Neural progenitor cell (in vitro differentiated cells): ENCODE data around the gene C10orf62.

Source experiments
- CTCF ChIP-seq: fragments of 200-600 bp; sonication (generic); IDR thresholded peaks from 2 replicates; pipeline ENCODE4 v1.5.1; 2017; ENCODE audit warnings: antibody characterized with exemption, mild to moderate bottlenecking
- EZH2 ChIP-seq: fragments of 200-600 bp; sonication (generic); IDR thresholded peaks from 2 replicates; pipeline ENCODE4 v1.6.1; 2017; ENCODE audit warnings: antibody characterized with exemption, mild to moderate bottlenecking, moderate library complexity
- EZH2phosphoT487 ChIP-seq: fragments of 200-600 bp; sonication (generic); IDR thresholded peaks from 2 replicates; pipeline ENCODE4 v1.6.1; 2017; ENCODE audit warnings: antibody characterized with exemption

- TF ChIP-seq CTCF (no peak), EZH2 (no peak), EZH2phosphoT487 (no peak)
These were observed 17.6 kb downstream of the C10orf62 start for GRCh38 chr10:97607095-97607636.
